GM21619 (cell line): ENCODE data around the gene PCGF6.
"Not testable (repeated sequence)": the region's sequence is repeated elsewhere in the genome, so short reads cannot be mapped to it uniquely, and the experiment has no call there.

Source experiments
- ATAC-seq: cut with Tn5 transposase; IDR thresholded peaks from one replicate; pipeline ENCODE4 v1.9.1; 2021; ENCODE audit not compliant: unreplicated experiment

Gene PCGF6

DNA sequence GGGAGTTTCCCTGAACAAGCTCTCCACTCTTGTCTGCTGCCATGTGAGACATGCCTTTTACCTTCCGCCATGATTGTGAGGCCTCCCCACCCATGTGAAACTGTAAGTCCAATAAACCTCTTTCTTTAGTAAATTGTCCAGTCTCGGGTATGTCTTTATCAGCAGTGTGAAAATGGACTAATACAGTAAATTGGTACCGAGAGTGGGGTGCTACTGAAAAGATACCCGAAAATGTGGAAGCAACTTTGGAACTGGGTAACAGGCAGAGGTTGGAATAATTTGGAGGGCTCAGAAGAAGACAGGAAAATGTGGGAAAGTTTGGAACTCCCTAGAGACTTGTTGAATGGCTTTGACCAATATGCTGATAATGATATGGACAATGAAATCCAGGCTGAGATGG lies 92.0 kb downstream of the PCGF6 start:
- not testable (repeated sequence) for ATAC-seq

DNA sequence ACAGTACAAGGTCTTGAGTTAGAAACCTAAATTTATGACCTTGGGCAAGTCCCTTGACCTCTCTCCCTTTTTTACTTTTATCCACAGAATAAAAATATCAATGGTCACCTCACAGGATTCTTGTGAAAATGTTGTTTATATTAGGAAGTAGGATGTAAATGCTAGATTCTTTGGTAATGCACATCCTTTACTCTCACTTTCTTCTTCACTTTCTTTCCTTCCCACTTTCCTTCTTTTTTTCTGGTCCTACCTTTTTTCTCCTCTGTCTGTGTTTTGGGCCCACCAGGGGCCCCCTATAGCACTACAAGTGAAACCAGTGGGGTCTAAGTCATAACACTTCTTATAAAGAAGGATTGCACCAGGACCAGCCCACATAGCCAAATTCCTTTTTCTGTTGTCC lies 93.1 kb downstream of the PCGF6 start:
- no peak for ATAC-seq

DNA sequence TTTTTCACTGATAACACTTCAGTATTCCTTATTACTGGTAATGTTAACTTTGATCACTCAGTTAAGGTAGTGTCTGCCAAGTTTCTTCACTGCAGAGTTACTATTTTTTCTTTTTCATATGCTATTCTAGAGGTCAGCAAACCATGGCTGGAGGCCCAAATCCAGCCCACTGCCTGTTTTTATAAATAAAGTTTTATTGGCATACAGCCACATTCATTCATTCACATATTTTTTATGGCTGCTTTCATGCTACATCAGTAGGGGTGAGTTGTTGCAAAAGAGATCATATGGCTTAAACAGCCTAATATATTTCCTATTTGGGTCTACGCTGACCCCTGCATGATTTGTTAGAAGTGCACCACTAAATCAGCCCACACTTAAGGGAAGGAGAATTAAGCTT lies 94.3 kb downstream of the PCGF6 start:
- ATAC-seq = no peak

DNA sequence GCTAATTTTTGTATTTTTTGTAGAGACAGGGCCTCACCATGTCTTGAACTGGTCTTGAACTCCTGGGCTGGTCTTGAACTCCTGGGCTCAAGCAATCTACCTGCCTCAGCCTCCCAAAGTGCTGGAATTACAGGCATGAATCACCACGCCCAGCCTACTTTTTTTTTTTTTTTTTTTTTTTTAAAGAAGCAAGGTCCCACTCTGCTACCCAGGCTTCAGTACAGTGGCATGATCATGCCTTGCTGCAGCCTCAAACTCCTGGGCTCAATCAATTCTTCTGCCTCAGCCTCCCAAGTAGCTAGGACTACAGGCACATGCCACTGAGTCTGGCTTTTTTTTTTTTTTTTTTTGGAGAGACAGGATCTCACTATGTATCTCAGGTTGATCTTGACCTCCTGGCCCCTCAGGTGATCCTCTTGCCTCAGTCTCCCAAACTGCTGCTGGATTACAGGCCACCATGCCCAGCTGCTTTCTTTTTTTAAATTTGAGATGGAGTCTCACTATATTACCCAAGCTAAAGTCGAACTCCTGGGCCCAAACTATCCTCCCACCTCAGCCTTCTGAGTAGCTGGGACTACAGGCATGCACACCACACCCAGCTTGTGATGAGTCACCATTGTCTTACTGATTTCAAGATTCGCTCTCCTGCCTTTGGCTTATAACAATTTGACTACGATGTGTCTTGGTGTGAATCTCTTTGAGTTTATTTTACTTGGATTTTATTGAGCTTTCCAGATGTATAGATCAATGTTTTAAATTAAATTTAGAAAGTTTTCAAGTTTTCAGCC lies 96.2 kb downstream of the PCGF6 start:
- no peak for ATAC-seq

DNA sequence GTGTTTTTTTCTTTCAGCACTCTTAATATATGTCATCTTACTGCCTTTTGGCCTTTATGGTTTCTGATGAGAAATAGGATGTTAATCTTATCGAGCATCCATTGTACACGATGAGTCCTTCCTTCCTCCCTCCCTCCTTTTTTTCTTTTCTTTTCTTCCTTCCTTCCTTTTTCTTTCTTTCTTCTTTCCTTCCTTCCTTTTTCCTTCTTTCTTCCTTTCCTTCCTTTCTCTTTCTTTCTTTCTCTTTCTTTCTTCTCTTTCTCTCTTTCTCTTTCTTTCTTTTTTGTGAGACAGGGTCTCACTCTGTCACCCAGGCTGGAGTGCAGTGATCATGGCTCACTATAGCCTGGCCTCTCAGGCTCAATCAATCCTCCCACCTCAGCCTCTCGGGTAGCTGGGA lies 96.8 kb downstream of the PCGF6 start:
- no peak for ATAC-seq
